PC-3 (cell line): ENCODE measurements around the gene RNASE2. TPM values are rescaled to one million over a fixed set of nuclear protein-coding genes. Genes with fewer than 3 reads are reported as not detected.
A peak's percentile ranks its signal among the peaks of the same experiment; 100 is the strongest.

ENCODE experiments used
- ATAC-seq: fragments of 200-7000 bp; cut with Tn5 transposase; 2 replicates; pipeline ENCODE4 v1.9.1; 2020; ENCODE audit warnings: mild to moderate bottlenecking, moderate library complexity
- BruUV-seq: library from RNA; stranded (reverse); fragments of 400-500 nt; replicated peaks from 2 replicates; lab custom pipeline; 2021; lab: Mats Ljungman, UMichigan
- CTCF ChIA-PET: fragments of 300-600 bp; sonication (Branson Sonifier 250); formaldehyde crosslinking; loops from one replicate; lab custom pipeline; 2022; ENCODE audit warnings: antibody characterized with exemption; lab: Charles Lee
- POLR2A ChIA-PET: fragments of 300-600 bp; sonication (Branson Sonifier 250); formaldehyde crosslinking; loops from one replicate; lab custom pipeline; 2022; ENCODE audit warnings: antibody characterized with exemption; ENCODE audit not compliant: unreplicated experiment; lab: Charles Lee
- DNase-seq: peaks from one replicate; pipeline ENCODE4 v3.0.0-alpha.2; 2015
- H2AFZ ChIP-seq: fragments of 300-600 bp; sonication (generic); 2 replicates; pipeline ENCODE4 v1.6.0; 2016; ENCODE audit warnings: antibody characterized with exemption, low read length
- H3F3A ChIP-seq: fragments of 300-600 bp; sonication (generic); one replicate; pipeline ENCODE4 v1.6.0; 2017; ENCODE audit warnings: antibody characterized with exemption, low read length, control low read depth, mild to moderate bottlenecking; ENCODE audit not compliant: unreplicated experiment
- H3K27ac ChIP-seq: fragments of 300-600 bp; sonication (generic); 2 replicates; pipeline ENCODE4 v1.5.1; 2016; ENCODE audit warnings: mild to moderate bottlenecking, low read length
- H3K27me3 ChIP-seq: fragments of 300-600 bp; sonication (generic); 2 replicates; pipeline ENCODE4 v1.6.1; 2016; ENCODE audit warnings: low read length, mixed read lengths
- H3K36me3 ChIP-seq: fragments of 300-600 bp; sonication (generic); 2 replicates; pipeline ENCODE4 v1.6.1; 2016; ENCODE audit warnings: low read depth, mixed run types, low read length, mixed read lengths
- H3K4me1 ChIP-seq: fragments of 300-600 bp; sonication (generic); 2 replicates; pipeline ENCODE4 v1.5.1; 2016; ENCODE audit warnings: low read length; ENCODE audit not compliant: insufficient read depth
- H3K4me2 ChIP-seq: fragments of 300-600 bp; sonication (generic); 2 replicates; pipeline ENCODE4 v1.6.0; 2016; ENCODE audit warnings: low read length
- H3K4me3 ChIP-seq: fragments of 300-600 bp; sonication (generic); 2 replicates; pipeline ENCODE4 v1.5.1; 2016; ENCODE audit warnings: mild to moderate bottlenecking, low read length, mixed read lengths
- H3K79me2 ChIP-seq: fragments of 300-600 bp; sonication (generic); 2 replicates; pipeline ENCODE4 v1.6.1; 2017; ENCODE audit warnings: low read length, mixed read lengths
- H3K9ac ChIP-seq: fragments of 300-600 bp; sonication (generic); 2 replicates; pipeline ENCODE4 v1.6.0; 2016; ENCODE audit warnings: mild to moderate bottlenecking, low read length
- H3K9me2 ChIP-seq: fragments of 300-600 bp; sonication (generic); replicated peaks from 2 replicates; pipeline ENCODE4 v1.6.1; 2016; ENCODE audit warnings: mixed run types, low read length, mixed read lengths
- H3K9me3 ChIP-seq: fragments of 300-600 bp; sonication (generic); 2 replicates; pipeline ENCODE4 v1.6.1; 2016; ENCODE audit warnings: low read length, mixed read lengths
- H4K20me1 ChIP-seq: fragments of 300-600 bp; sonication (generic); 2 replicates; pipeline ENCODE4 v1.6.1; 2016; ENCODE audit warnings: low read length, mixed read lengths
- CTCF ChIP-seq: fragments of 300-600 bp; sonication (generic); conservative IDR thresholded peaks from 2 replicates; pipeline ENCODE4 v1.5.1; 2017; ENCODE audit warnings: antibody characterized with exemption, low read depth, mild to moderate bottlenecking, low read length
- EZH2 ChIP-seq: fragments of 300-600 bp; sonication (generic); IDR thresholded peaks from one replicate; pipeline ENCODE4 v1.6.1; 2017; ENCODE audit warnings: antibody characterized with exemption, mild to moderate bottlenecking, low read length; ENCODE audit not compliant: unreplicated experiment
- EZH2phosphoT487 ChIP-seq: fragments of 300-600 bp; sonication (generic); IDR thresholded peaks from 2 replicates; pipeline ENCODE4 v1.6.1; 2018; ENCODE audit warnings: mild to moderate bottlenecking, antibody characterized with exemption, low read length, borderline replicate concordance
- intact Hi-C: fragments of 100-400 bp; cut with micrococcal nuclease; formaldehyde crosslinking; loops from 2 replicates; pipeline ENCODE4 v1.9.0; 2023
- total RNA-seq: library from RNA; depleted of rRNA; stranded (reverse); fragments of >200 nt; gene quantifications from 2 replicates; pipeline ENCODE4 v1.2.3, GENCODE V29; 2014

RNASE2 gene
- total RNA-seq, 1 experiment from 2014 or later: not detected

GRCh38 chr14:20989471-20989786 lies 34.1 kb downstream of the RNASE2 start:
- no TSS peak for BruUV-seq
- H3K27ac ChIP-seq: peak overlapping the region; percentile 21; the same call in 1 of the 2 replicates
- H2AFZ ChIP-seq: 0 out of 2 replicates have a peak overlapping the region, but pooled peaks have one; percentile 16

GRCh38 chr14:20989787-20990600 lies 34.7 kb downstream of the RNASE2 start, which contains the start of gene METTL17:
METTL17 (plus strand) TSS chr14:20989980; CDS start chr14:20990003, 23 bp downstream.
- peak within 1 kb of the TSS; percentile 58 for H3K27ac ChIP-seq
- H3K27me3 ChIP-seq: no peaks in the 10 kb centered on the region
- peaks cover 29% of the 10 kb centered on the region for H3K36me3 ChIP-seq
- DNase-seq: peak; percentile 98
- H3K4me1 ChIP-seq: peaks cover 42% of the 10 kb centered on the region
- peak within 1 kb of the TSS; percentile 89 for H2AFZ ChIP-seq
- TF ChIP-seq CTCF (no peak; the same call in none of the 2 replicates), EZH2phosphoT487 (no peak), EZH2 (no peak)
- H3K9me2 ChIP-seq: no peaks in the 10 kb centered on the region; the same call in 1 of the 2 replicates
- peak within 1 kb of the TSS; percentile 92 for H3K4me3 ChIP-seq
- ChIA-PET CTCF (no interaction called here), POLR2A (no interaction called here)
- H3K9me3 ChIP-seq: no peaks in the 10 kb centered on the region
- BruUV-seq: TSS peak; percentile 77
- peak within 1 kb of the TSS; percentile 83 for H3K9ac ChIP-seq
- peaks cover 4% of the 10 kb centered on the region; the same call in 1 of the 2 replicates for H4K20me1 ChIP-seq
- ATAC-seq: peak; percentile 86
- peaks cover 29% of the 10 kb centered on the region for H3K79me2 ChIP-seq
- H3K4me2 ChIP-seq: peak within 1 kb of the TSS; percentile 90
- peaks cover 4% of the 10 kb centered on the region for H3F3A ChIP-seq
- intact Hi-C loops: loop anchor here (1.0 kb wide), 1 partner anchor 19 kb away; no protein-coding TSS in a partner anchor

More at GRCh38 chr14:20989471-20989786, 34.1 kb downstream of the RNASE2 start:
- Histone ChIP-seq H3K9me3 (no peaks in the 10 kb centered on the region), H3K4me3 (peak overlapping the region; percentile 92), H3K4me2 (peak overlapping the region; percentile 83), H3K4me1 (peaks cover 42% of the 10 kb centered on the region), H3K36me3 (peaks cover 23% of the 10 kb centered on the region), H3K9ac (peak overlapping the region; percentile 47; the same call in 1 of the 2 replicates), H3K79me2 (peaks cover 29% of the 10 kb centered on the region), H3K27me3 (no peaks in the 10 kb centered on the region), H3F3A (peaks cover 4% of the 10 kb centered on the region), H4K20me1 (peaks cover 4% of the 10 kb centered on the region; the same call in 1 of the 2 replicates), H3K9me2 (no peaks in the 10 kb centered on the region; the same call in 1 of the 2 replicates)
- ChIA-PET CTCF (no interaction called here), POLR2A (no interaction called here)
- DNase-seq (no peak), ATAC-seq (no peak)
- no peak for TF ChIP-seq EZH2
- TF ChIP-seq CTCF: no peak
- TF ChIP-seq EZH2phosphoT487: no peak
- intact Hi-C loops: loop anchor here (1.0 kb wide), 1 partner anchor 18 kb away; no protein-coding TSS in a partner anchor

GRCh38 chr14:20996521-20996920 lies 41.2 kb downstream of the RNASE2 start:
- peaks cover 12% of the 10 kb centered on the region for H3K79me2 ChIP-seq
- no peak overlapping the region for H3K4me3 ChIP-seq
- intact Hi-C loops: no loop called here
- DNase-seq: no peak
- ATAC-seq: no peak
- H2AFZ ChIP-seq: no peak overlapping the region
- ChIA-PET POLR2A (no interaction called here), CTCF (no interaction called here)
- no TSS peak for BruUV-seq
- H3K4me1 ChIP-seq: peaks cover 5% of the 10 kb centered on the region; the same call in 1 of the 2 replicates
- no peaks in the 10 kb centered on the region for H3K27me3 ChIP-seq
- no peak overlapping the region for H3K27ac ChIP-seq
- no peak overlapping the region for H3K4me2 ChIP-seq
- peaks cover 44% of the 10 kb centered on the region for H3K36me3 ChIP-seq
- H3K9ac ChIP-seq: no peak overlapping the region
- H3K9me3 ChIP-seq: no peaks in the 10 kb centered on the region
- H3F3A ChIP-seq: no peaks in the 10 kb centered on the region
- TF ChIP-seq EZH2phosphoT487 (no peak), EZH2 (no peak), CTCF (no peak)
- no peaks in the 10 kb centered on the region for H3K9me2 ChIP-seq
- peaks cover 4% of the 10 kb centered on the region; the same call in 1 of the 2 replicates for H4K20me1 ChIP-seq
